Frontal cortex (tissue), 4 donors: Measurements from ENCODE around the gene RAB40C. TPM values are rescaled to one million over a fixed set of nuclear protein-coding genes. Genes with fewer than 3 reads are reported as not detected.

Source experiments
- DNase-seq, 2 donors: peaks; one replicate each; pipeline ENCODE4 v3.0.0; 2012; ENCODE audit warnings: low spot score in 2 of 2
- FAIRE-seq: peaks from 2 replicates; lab custom pipeline; 2012; peaks lifted over from hg19 to GRCh38; lab: Jason Lieb, UNC
- total RNA-seq: library from RNA; depleted of rRNA; stranded (reverse); fragments of >200 nt; gene quantifications from one replicate; pipeline ENCODE4 v1.2.3, GENCODE V29; 2014
- donor health status: control.
- donor health status: control.
- donor health status: control.

The RAB40C gene
- total RNA-seq, 1 donor from 2014 or later: 25.3 TPM

GRCh38 chr16:627454-628239 is 37.8 kb downstream of the RAB40C start:
- no peak for FAIRE-seq
- DNase-seq: no peak

- FAIRE-seq (no peak), DNase-seq (no peak)
Observed at GRCh38 chr16:628321-629061, 38.6 kb downstream of the RAB40C start.

GRCh38 chr16:629185-629832 is 39.4 kb downstream of the RAB40C start:
- DNase-seq (no peak), FAIRE-seq (no peak)

- no peak for DNase-seq
- no peak for FAIRE-seq
Observed at GRCh38 chr16:629833-630248, 40.0 kb downstream of the RAB40C start.

GRCh38 chr16:630249-630814 is 40.5 kb downstream of the RAB40C start:
- no peak for FAIRE-seq
- DNase-seq: no peak

GRCh38 chr16:630815-631405 is 41.0 kb downstream of the RAB40C start, which contains the start of gene WFIKKN1:
WFIKKN1 (plus strand) TSS chr16:630985; CDS start chr16:631254, 269 bp downstream.
- FAIRE-seq (no peak), DNase-seq (no peak)

GRCh38 chr16:631808-632358 is 42.0 kb downstream of the RAB40C start:
- no peak for FAIRE-seq

GRCh38 chr16:632486-633335 is 42.8 kb downstream of the RAB40C start:
- no peak for DNase-seq
- no peak for FAIRE-seq

More at GRCh38 chr16:631808-632358, 42.0 kb downstream of the RAB40C start:
- DNase-seq: no peak

- FAIRE-seq (no peak), DNase-seq (no peak)
Observed at GRCh38 chr16:633336-634050, 43.6 kb downstream of the RAB40C start.

GRCh38 chr16:634051-634670 is 44.3 kb downstream of the RAB40C start:
- no peak for FAIRE-seq

GRCh38 chr16:634996-635395 is 45.1 kb downstream of the RAB40C start:
- no peak for FAIRE-seq
- no peak for DNase-seq

More at GRCh38 chr16:634051-634670, 44.3 kb downstream of the RAB40C start:
- DNase-seq: no peak

GRCh38 chr16:635573-636205 is 45.8 kb downstream of the RAB40C start:
- FAIRE-seq: no peak

GRCh38 chr16:636206-637080 is 46.6 kb downstream of the RAB40C start, which contains the start of gene METTL26:
METTL26 (minus strand) TSS chr16:636305; CDS start chr16:636290, 15 bp downstream.
- DNase-seq (peak; percentile 99 to 100), FAIRE-seq (no peak)

More at GRCh38 chr16:635573-636205, 45.8 kb downstream of the RAB40C start:
- DNase-seq: no peak

GRCh38 chr16:637081-638018 is 47.5 kb downstream of the RAB40C start:
- FAIRE-seq (no peak), DNase-seq (peak; percentile 100)

- no peak for DNase-seq
- FAIRE-seq: no peak
Observed at GRCh38 chr16:638034-638543, 48.2 kb downstream of the RAB40C start.
